Activated T-helper 1 cell treated with anti-CD3 and anti-CD28 coated beads, Interleukin-12 subunit alpha, Interleukin-12 subunit beta, Interleukin-2, Interleukin-4 antibody, amounts not matched to agents 30 ng/mL and 10 ng/mL and 1 ng/mL, durations not matched to agents 14 hours and 24 hours and 36 hours (primary cell): ENCODE data around the gene GPR137B. TPM values are rescaled to one million over a fixed set of nuclear protein-coding genes. Genes with fewer than 3 reads are reported as not detected.

Experiments used
- DNase-seq: peaks from one replicate; pipeline ENCODE4 v3.0.0; 2021; ENCODE audit warnings: low spot score
- H3K27ac Mint-ChIP-seq: one replicate; pipeline ENCODE4 v1.8.0; 2021; ENCODE audit warnings: mild to moderate bottlenecking, mixed read lengths
- H3K27me3 Mint-ChIP-seq: one replicate; pipeline ENCODE4 v1.8.0; 2022; ENCODE audit warnings: mild to moderate bottlenecking, moderate library complexity, mixed read lengths; ENCODE audit not compliant: insufficient read depth
- H3K36me3 Mint-ChIP-seq: one replicate; pipeline ENCODE4 v1.8.0; 2021; ENCODE audit warnings: low read depth, mixed read lengths
- H3K4me1 Mint-ChIP-seq: one replicate; pipeline ENCODE4 v1.8.0; 2021; ENCODE audit warnings: low read depth, mixed read lengths
- H3K4me3 Mint-ChIP-seq: one replicate; pipeline ENCODE4 v1.8.0; 2021; ENCODE audit warnings: mild to moderate bottlenecking, moderate library complexity, mixed read lengths
- H3K9me3 Mint-ChIP-seq: one replicate; pipeline ENCODE4 v1.8.0; 2021; ENCODE audit warnings: mixed read lengths
- intact Hi-C: fragments of 100-400 bp; cut with micrococcal nuclease; formaldehyde crosslinking; loops from one replicate; pipeline ENCODE4 v1.15.1; 2024
- total RNA-seq: library from RNA; stranded (reverse); gene quantifications from 2 replicates; pipeline ENCODE4 v1.2.3, GENCODE V29; 2022

GPR137B gene
- total RNA-seq, 1 donor from 2014 or later: 9.2 TPM

DNA sequence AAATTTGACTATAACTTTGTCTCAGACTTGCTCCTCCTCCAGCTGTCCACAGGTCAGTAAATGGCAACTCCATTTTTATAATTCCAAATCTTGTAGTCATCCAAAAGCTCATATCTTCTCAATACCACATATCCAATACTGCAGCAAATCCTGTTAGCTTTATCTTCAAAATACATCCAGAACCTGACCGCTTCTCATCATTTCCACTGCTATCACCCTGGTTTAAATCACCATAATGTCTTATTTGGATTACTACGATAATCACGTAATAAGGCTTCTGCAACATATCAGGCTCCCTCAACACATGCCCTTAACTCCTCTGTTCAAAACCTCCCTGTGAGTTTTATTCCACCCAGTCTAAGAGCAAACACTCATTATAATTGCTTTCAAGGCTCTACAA is 104.9 kb downstream of the GPR137B start:
- intact Hi-C loops: no loop called here
- Mint-ChIP-seq H3K4me1 (no peaks in the 10 kb centered on the region), H3K27ac (no peak overlapping the region), H3K9me3 (no peaks in the 10 kb centered on the region), H3K4me3 (no peak overlapping the region), H3K27me3 (no peaks in the 10 kb centered on the region), H3K36me3 (peaks cover 3% of the 10 kb centered on the region)
- no peak for DNase-seq

GRCh38 chr1:236251587-236251986 is 109.2 kb downstream of the GPR137B start:
- no peaks in the 10 kb centered on the region for H3K9me3 Mint-ChIP-seq
- no peak overlapping the region for H3K4me3 Mint-ChIP-seq
- no peak overlapping the region for H3K27ac Mint-ChIP-seq
- intact Hi-C loops: no loop called here
- H3K36me3 Mint-ChIP-seq: peaks cover 3% of the 10 kb centered on the region
- no peaks in the 10 kb centered on the region for H3K27me3 Mint-ChIP-seq
- no peaks in the 10 kb centered on the region for H3K4me1 Mint-ChIP-seq
- no peak for DNase-seq

DNA sequence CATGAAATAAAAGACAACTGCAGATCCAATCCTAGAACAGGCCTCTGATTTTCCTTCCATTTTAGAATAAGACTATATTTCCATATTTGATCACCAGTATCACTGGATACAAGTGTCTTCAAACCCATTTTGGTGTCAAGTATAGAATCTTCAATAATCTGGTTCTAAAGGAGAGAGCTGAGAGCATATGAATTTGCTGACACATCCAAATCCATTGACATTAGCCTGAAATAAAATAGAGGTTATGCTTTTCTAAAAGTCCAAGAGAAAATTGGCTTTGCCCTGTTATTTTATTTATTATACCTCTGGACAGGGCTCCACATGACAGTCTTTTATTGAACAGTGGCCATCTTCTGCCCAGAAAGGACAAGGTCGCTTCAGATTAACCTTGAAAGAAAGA is 110.8 kb downstream of the GPR137B start:
- Mint-ChIP-seq H3K9me3 (peaks cover 10% of the 10 kb centered on the region), H3K4me3 (no peak overlapping the region), H3K27me3 (no peaks in the 10 kb centered on the region), H3K36me3 (peaks cover 9% of the 10 kb centered on the region), H3K4me1 (no peaks in the 10 kb centered on the region), H3K27ac (no peak overlapping the region)
- intact Hi-C loops: no loop called here
- DNase-seq: no peak

GRCh38 chr1:236253918-236254637 is 111.7 kb downstream of the GPR137B start:
- Mint-ChIP-seq H3K4me1 (no peaks in the 10 kb centered on the region), H3K27me3 (no peaks in the 10 kb centered on the region), H3K4me3 (no peak overlapping the region), H3K27ac (no peak overlapping the region), H3K36me3 (peaks cover 11% of the 10 kb centered on the region), H3K9me3 (peaks cover 15% of the 10 kb centered on the region)
- no peak for DNase-seq
- intact Hi-C loops: no loop called here

GRCh38 chr1:236257216-236257615 is 114.9 kb downstream of the GPR137B start:
- H3K27me3 Mint-ChIP-seq: no peaks in the 10 kb centered on the region
- intact Hi-C loops: no loop called here
- peaks cover 40% of the 10 kb centered on the region for H3K9me3 Mint-ChIP-seq
- H3K36me3 Mint-ChIP-seq: peaks cover 16% of the 10 kb centered on the region
- H3K4me1 Mint-ChIP-seq: peaks cover 6% of the 10 kb centered on the region
- no peak for DNase-seq
- H3K4me3 Mint-ChIP-seq: no peak overlapping the region
- no peak overlapping the region for H3K27ac Mint-ChIP-seq

DNA sequence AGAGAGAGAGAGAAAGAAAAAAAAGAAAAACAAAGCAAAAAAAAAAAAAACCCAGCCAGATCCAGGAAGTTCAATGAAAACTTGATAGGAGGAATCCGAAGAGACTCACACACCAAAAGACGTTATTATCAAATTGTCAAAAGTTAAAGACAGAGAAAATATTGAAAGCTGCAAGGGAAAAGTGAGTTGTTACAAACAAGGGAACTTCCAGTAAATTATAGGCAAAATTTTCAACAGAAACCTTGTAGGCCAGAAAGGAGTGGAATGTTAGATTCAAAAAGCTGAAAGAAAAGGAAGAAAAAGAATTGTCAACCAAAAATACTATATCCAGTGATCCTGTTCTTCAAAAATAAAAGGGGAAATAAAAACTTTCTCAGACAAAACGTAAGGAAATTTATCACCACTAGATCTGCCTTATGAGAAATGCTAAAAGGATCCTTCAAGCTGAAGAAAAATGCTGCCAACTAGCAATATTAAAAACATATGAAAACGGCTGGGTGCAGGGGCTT is 115.8 kb downstream of the GPR137B start:
- Mint-ChIP-seq H3K9me3 (peaks cover 40% of the 10 kb centered on the region), H3K4me3 (no peak overlapping the region), H3K27ac (no peak overlapping the region), H3K27me3 (no peaks in the 10 kb centered on the region), H3K4me1 (peaks cover 6% of the 10 kb centered on the region), H3K36me3 (peaks cover 18% of the 10 kb centered on the region)
- no peak for DNase-seq
- intact Hi-C loops: no loop called here

Other genes with a start within 250 kb of the GPR137B start
- gene NID1, start 77.4 kb upstream of the GPR137B start, total RNA-seq: 0.44 and 0.65 TPM in 2 replicates
- 2.1 and 2.4 TPM in 2 replicates for gene ERO1B, start 139.4 kb downstream of the GPR137B start, total RNA-seq